ENCODE data around the gene MICALL1.
"Not testable (repeated sequence)": the region's sequence is repeated elsewhere in the genome, so short reads cannot be mapped to it uniquely, and the experiment has no call there.

MICALL1 gene

GRCh38 chr22:37959231-37959825 lies 53.2 kb downstream of the MICALL1 start:
- no peak for DNase-seq (ENCODE audit: low read depth)

DNA sequence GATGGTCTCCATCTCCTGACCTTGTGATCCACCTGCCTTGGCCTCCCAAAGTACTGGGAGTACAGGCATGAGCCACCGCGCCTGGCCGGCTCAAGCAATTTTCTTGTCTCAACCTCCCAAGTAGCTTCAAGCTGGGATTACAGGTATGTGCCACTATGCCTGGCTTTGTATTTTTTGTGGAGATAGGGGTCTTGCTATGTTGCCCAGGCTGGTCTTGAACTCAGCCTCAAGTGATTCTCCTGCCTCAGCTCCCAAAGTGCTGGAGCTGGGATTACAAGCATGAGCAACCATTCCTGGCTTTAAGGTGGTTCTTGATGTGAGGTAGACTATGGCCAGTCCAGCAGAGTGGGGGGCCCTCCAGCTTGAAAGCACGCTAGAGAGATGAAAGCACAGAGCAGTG lies 55.0 kb downstream of the MICALL1 start:
- DNase-seq (ENCODE audit: low read depth): no peak

- no peak for DNase-seq (ENCODE audit: low read depth)
Measured at GRCh38 chr22:37965940-37966664, 60.0 kb downstream of the MICALL1 start.

GRCh38 chr22:37967147-37967546 lies 61.0 kb downstream of the MICALL1 start:
- DNase-seq (ENCODE audit: low read depth): no peak

GRCh38 chr22:37967637-37968451 lies 61.7 kb downstream of the MICALL1 start:
- DNase-seq (ENCODE audit: low read depth): no peak

- no peak for DNase-seq (ENCODE audit: low read depth)
Measured at GRCh38 chr22:37968452-37969251, 62.6 kb downstream of the MICALL1 start.

DNA sequence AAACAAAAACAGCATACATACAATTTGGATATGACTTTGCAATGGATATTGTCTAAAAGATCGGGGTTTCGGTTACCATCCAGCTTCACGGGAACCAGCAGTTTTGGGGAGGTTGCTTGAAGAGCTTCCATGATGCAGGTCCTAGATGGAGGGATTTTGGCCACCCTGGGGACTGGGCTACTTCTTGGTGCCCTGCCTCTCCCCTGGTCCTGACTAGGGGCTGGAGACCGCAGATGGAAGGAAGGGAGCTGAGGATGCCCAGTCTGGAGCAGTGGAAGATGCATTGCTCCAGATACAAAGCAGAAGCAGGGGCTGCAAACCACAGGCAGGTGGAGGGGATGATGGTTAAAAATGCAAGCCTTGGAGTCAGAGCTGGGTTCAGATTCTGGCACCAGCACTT lies 64.8 kb downstream of the MICALL1 start:
- no peak for DNase-seq (ENCODE audit: low read depth)

- no peak for DNase-seq (ENCODE audit: low read depth)
Measured at GRCh38 chr22:37971475-37972434, 65.7 kb downstream of the MICALL1 start.

DNA sequence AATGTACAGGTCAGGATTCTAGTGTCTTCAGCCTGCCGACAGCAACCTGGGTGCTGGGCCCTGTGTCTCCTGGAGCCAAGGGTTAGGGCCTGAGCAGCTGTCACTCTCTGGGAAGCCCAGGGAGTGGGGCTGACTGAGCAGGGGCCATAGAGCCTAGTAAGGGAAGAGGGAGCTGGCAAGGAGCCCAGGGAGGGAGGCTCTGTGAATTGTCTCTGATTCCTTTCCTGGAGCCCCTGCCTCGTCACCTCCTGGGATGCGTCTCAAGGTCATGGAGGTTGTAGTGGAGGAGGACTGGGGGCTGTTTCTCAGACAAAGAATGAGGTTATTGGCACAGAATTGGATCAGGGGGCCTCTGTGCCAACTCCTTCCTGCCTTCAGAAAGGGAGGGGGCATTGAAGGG lies 66.4 kb downstream of the MICALL1 start:
- DNase-seq (ENCODE audit: low read depth): no peak

DNA sequence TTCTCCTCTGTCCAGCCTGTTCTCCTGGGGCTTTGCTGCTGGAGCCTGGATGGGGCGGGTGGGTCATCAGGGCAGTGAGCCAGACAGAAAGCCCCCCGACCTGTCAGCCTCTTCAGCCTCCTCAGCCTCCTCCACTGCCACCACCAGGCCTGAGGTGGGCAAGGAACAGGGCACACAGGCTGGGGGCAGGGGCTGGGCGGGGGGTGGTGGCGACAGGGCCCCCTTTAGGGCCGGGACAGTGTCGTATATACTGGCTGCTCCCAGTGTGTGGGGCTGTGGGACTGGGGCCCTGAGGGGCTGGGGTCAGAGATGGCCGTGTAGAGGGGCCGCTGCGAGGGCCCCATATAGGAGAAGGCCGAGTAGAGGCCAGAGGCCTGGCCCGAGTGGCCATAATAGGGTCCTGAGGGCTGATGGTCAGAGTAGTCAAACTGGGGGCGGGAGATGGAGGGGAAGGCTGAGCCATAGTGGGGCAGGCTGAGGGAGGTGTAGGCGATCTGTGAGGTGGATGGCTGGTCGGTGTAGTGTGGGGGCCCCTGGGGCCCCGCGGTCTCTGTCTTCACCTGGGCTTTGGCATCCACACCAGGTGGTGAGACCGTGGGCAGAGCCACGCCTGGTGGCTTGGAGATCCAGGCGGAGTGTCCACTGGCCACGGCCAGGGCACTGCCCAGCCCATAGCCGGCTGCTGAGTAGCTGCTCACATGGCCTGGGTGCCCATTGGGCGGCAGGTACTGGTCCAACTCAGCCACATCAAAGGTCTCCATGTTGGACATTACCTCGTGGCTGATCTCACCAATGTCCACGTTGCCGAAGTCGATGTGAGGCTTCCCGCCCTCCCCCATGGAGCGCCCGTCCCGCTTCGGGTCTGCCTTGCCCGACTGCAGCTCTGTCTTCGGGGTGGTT lies 67.4 kb downstream of the MICALL1 start:
- no peak for DNase-seq (ENCODE audit: low read depth)

GRCh38 chr22:37975153-37975552 lies 69.1 kb downstream of the MICALL1 start:
- no peak for DNase-seq (ENCODE audit: low read depth)

DNA sequence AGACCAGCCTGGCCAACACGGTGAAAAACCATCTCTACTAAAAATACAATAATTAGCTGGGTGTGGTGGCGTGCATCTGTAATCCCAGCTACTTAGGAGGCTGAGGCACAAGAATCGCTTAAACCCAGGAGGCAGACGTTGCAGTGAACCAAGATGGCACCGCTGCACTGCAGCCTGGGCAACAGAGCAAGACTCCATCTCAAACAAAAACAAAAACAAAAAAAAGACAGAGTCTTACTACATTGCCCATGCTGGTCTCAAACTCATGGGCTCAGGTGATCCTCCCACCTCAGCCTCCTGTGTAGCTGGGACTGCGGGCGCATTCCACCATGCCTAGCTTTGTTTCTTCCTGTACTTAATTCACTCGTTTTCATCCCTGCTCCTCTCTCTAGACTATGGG lies 69.9 kb downstream of the MICALL1 start:
- not testable (repeated sequence) for DNase-seq (ENCODE audit: low read depth)

DNA sequence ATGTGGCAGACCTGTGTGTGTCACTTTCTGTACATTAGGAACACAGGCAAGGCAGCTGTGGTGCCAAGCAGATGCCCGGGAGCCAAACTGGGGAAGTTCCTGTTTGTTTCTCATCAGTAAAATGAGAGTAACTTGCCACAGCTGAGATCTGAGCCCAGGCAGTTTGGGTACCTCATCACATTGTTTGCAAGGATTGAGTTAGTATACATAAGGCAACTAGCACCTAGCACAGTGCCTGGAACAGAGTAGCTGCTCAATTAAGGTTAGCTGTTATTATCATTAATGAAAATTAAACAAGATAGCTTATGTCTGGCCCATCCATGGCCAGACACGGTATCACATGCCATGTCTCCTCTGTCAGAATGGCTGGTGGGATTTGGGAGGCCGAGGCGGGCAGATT lies 70.5 kb downstream of the MICALL1 start:
- DNase-seq (ENCODE audit: low read depth): no peak

DNA sequence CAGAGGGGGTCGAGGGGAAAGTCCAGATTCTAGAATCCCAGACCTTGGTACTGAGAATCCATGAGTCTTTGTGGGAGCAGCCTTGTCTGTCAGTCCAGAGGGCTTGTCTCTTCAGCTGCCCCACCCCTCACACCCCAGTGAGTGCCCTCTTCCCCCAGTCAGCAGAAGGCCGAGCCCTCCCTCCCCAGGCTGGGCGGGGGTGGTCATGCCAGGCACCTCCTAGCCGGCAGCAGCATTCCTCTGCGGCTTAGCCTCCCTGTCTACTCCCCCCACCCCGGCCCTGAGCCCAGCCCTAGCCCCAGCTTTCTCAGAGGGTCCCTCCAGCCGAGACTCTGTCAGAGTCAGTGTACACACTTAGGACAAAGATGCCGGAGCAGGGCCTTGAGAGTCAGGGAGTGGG lies 73.7 kb downstream of the MICALL1 start:
- no peak for DNase-seq (ENCODE audit: low read depth)

DNA sequence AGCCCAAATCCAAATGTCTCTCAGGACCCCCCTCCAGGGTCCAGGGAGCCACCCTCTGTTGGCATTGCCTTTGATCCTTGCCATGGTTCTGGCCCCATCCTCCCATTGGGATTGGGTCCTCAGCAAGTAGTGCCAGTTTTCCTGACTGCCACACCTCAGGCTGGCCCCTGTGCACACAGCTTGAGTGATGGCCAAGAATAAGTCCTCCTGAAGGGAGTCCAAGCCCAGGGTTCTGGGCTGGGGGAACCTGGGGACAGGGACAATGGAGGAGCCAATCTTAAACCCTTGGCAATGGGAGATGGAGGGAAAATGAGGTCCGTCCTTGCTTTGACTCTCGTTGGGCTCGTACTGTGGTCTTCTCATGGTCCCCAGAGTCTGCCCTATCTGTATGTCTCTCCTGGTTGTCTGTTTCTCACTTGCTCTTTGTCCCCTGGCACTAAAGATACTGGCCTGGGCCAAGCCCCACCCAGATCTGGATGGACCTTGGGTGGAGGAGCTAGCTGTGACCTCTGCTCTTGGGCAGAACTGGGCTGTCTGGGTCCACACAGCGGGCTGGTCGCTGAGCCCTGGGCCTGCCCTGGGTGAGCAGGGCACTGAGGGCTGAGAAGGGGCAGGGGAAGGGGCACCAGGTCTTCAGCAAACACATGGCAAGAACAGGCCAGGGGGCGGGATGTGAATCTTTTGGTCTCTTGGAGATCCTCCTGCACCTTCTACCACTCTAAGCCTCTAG lies 75.3 kb downstream of the MICALL1 start:
- DNase-seq (ENCODE audit: low read depth): no peak

- DNase-seq (ENCODE audit: low read depth): no peak
Measured at GRCh38 chr22:37982151-37982785, 76.2 kb downstream of the MICALL1 start.

DNA sequence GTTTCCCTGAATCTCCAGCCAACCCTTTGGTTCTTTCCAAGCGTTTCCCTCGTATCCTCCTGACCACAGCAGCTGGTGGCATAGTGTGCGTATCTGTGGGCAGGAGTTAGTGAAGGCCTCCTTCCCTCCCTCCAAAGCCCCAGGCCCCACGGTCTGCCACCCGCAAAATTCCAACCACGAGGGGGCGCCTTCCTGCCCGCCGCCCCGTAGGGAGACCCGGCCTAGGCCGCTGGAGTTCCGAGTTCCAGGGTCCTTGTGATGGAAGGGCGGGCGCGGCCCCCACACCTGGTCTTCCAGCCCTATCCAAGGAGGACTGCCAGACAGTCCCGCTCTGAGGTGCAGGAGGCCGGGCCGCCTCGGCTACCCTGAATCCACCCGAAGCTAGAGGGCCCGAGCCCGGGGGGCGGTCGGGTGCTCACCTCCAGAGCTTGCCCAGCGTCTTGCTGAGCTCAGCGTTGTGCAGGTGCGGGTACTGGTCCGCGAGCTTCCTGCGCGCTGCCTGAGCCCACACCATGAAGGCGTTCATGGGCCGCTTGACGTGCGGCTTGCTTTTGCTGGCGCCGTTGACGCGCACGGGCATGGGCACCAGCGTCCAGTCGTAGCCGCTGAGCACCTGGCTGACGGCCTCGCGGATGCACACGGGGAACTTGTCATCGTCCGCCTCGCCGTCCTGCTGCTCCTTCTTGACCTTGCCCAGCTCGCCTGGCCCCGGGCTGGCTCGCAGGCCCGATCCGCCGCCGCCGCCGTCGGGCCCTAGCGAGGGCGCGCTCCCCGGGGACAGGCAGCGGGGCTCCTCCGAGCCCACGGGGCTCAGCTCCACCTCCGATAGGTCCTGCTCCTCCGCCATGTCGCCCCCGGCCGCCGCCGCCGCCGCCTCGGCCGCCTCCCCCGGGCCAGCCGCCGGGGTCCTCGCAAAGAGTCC lies 77.1 kb downstream of the MICALL1 start:
- DNase-seq (ENCODE audit: low read depth): no peak

Data from fibroblast of gingiva (primary cell).